C4-2B (cell line): ENCODE measurements around the gene RNF214.

Experiments used
- CTCF ChIP-seq: fragments of 450-650 bp; conservative IDR thresholded peaks from 2 replicates; pipeline ENCODE4 v1.5.1; 2017; ENCODE audit warnings: mild to moderate bottlenecking
- ZFX ChIP-seq: fragments of 450-650 bp; IDR thresholded peaks from 2 replicates; pipeline ENCODE4 v1.6.1; 2017

GRCh38 chr11:117335399-117335798 lies 102.9 kb downstream of the RNF214 start:
- TF ChIP-seq CTCF (no peak), ZFX (no peak)
